A673 (cell line): Measurements from ENCODE around the gene MYRF. TPM values are rescaled to one million over a fixed set of nuclear protein-coding genes. Genes with fewer than 3 reads are reported as not detected.

ENCODE experiments used
- BruUV-seq: library from RNA; stranded (reverse); fragments of 400-500 nt; replicated peaks from 2 replicates; lab custom pipeline; 2021; lab: Mats Ljungman, UMichigan
- CTCF ChIA-PET: fragments of 300-600 bp; sonication (Branson Sonifier 250); formaldehyde crosslinking; loops from one replicate; lab custom pipeline; 2022; ENCODE audit warnings: antibody characterized with exemption; lab: Charles Lee
- POLR2A ChIA-PET: fragments of 300-600 bp; sonication (Branson Sonifier 250); formaldehyde crosslinking; loops from one replicate; lab custom pipeline; 2022; ENCODE audit warnings: antibody characterized with exemption; ENCODE audit not compliant: low non-redundant PET; lab: Charles Lee
- DNase-seq: peaks from one replicate; pipeline ENCODE4 v3.0.0-alpha.2; 2015; ENCODE audit warnings: low spot score
- H3K27ac ChIP-seq: fragments of 200-600 bp; sonication (generic); 2 replicates; pipeline ENCODE4 v1.5.1; 2016; ENCODE audit warnings: mixed run types, low read depth, mild to moderate bottlenecking, mixed read lengths, antibody characterized with exemption, low read length; ENCODE audit not compliant: poor library complexity, severe bottlenecking
- H3K27me3 ChIP-seq: fragments of 200-600 bp; sonication (generic); replicated peaks from 2 replicates; pipeline ENCODE4 v1.6.1; 2017; ENCODE audit warnings: mixed run types, low read depth, mild to moderate bottlenecking, mixed read lengths, antibody characterized with exemption, low read length; ENCODE audit not compliant: insufficient read depth, poor library complexity
- H3K36me3 ChIP-seq: fragments of 200-600 bp; sonication (generic); 2 replicates; pipeline ENCODE4 v1.6.1; 2016; ENCODE audit warnings: mixed run types, mild to moderate bottlenecking, mixed read lengths, antibody characterized with exemption, low read length; ENCODE audit not compliant: insufficient read depth, poor library complexity, severe bottlenecking
- H3K4me1 ChIP-seq: fragments of 200-600 bp; sonication (generic); 2 replicates; pipeline ENCODE4 v1.6.1; 2017; ENCODE audit warnings: mixed run types, mild to moderate bottlenecking, mixed read lengths, antibody characterized with exemption, low read length; ENCODE audit not compliant: insufficient read depth, poor library complexity, severe bottlenecking
- H3K4me3 ChIP-seq: fragments of 200-600 bp; sonication (generic); 2 replicates; pipeline ENCODE4 v1.5.1; 2016; ENCODE audit warnings: low read depth, mixed run types, mild to moderate bottlenecking, mixed read lengths, low read length; ENCODE audit not compliant: poor library complexity, severe bottlenecking
- H3K9me3 ChIP-seq: fragments of 200-600 bp; sonication (generic); 2 replicates; pipeline ENCODE4 v1.6.1; 2016; ENCODE audit warnings: mixed run types, low read depth, mild to moderate bottlenecking, mixed read lengths, antibody characterized with exemption, low read length; ENCODE audit not compliant: poor library complexity, severe bottlenecking
- CTCF ChIP-seq: fragments of 300-800, 200-600 bp; sonication (generic); conservative IDR thresholded peaks from 2 replicates; pipeline ENCODE4 v1.5.1; 2017; ENCODE audit warnings: low read depth, mild to moderate bottlenecking, antibody characterized with exemption, low read length, moderate library complexity, mixed read lengths
- EZH2 ChIP-seq: fragments of 200-600 bp; sonication (generic); IDR thresholded peaks from 2 replicates; pipeline ENCODE4 v1.6.1; 2017; ENCODE audit warnings: borderline replicate concordance, low read depth, mild to moderate bottlenecking, mixed read lengths, antibody characterized with exemption, low read length; ENCODE audit not compliant: poor library complexity, severe bottlenecking
- intact Hi-C: fragments of 100-400 bp; cut with micrococcal nuclease; formaldehyde crosslinking; loops from one replicate; pipeline ENCODE4 v1.10.0; 2022; ENCODE audit not compliant: unreplicated experiment
- total RNA-seq: library from RNA; stranded (reverse); gene quantifications from 2 replicates; pipeline ENCODE4 v1.2.3, GENCODE V29; 2021

The MYRF gene
- total RNA-seq, 1 experiment from 2014 or later, result 11.2 TPM

- no peak for DNase-seq
- ChIA-PET POLR2A (no interaction called here), CTCF (no interaction called here)
- BruUV-seq, result no TSS peak
- no peak for TF ChIP-seq EZH2
- TF ChIP-seq CTCF, result no peak
- Histone ChIP-seq H3K36me3 (no peaks in the 10 kb centered on the region), H3K4me3 (no peak overlapping the region), H3K9me3 (no peaks in the 10 kb centered on the region), H3K27ac (no peak overlapping the region), H3K27me3 (no peaks in the 10 kb centered on the region), H3K4me1 (peaks cover 21% of the 10 kb centered on the region)
- intact Hi-C loops, result no loop called here
Measured at GRCh38 chr11:61713906-61714305, 38.5 kb upstream of the MYRF start.

GRCh38 chr11:61714316-61714715 lies 38.1 kb upstream of the MYRF start:
- no peak for TF ChIP-seq EZH2
- Histone ChIP-seq H3K36me3 (no peaks in the 10 kb centered on the region), H3K4me1 (peaks cover 24% of the 10 kb centered on the region), H3K9me3 (no peaks in the 10 kb centered on the region), H3K4me3 (no peak overlapping the region), H3K27ac (no peak overlapping the region), H3K27me3 (no peaks in the 10 kb centered on the region)
- POLR2A ChIA-PET, result no interaction called here
- intact Hi-C loops, result no loop called here
- BruUV-seq, result no TSS peak
- DNase-seq, result no peak
- CTCF ChIA-PET, result no interaction called here

DNA sequence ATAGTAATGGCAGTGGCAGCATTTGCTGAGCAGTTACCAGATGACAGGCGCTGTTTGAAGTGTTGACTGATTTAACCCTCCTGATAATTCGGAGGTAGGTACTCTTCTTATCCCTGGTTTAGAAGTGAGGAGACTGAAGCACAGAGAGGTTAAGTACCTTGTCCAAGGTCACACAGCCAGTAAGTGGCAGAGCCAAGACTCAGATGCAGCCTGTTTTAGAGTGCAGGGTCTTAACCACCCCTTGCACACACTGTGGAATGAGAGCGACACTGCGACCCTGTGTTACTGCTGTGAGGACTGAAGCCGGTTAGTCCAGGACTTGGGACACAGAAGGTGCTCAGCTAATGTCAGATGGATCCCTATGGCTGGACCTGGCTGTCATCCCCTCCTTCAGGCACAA lies 37.5 kb upstream of the MYRF start:
- Histone ChIP-seq H3K4me1 (peaks cover 19% of the 10 kb centered on the region), H3K4me3 (no peak overlapping the region), H3K36me3 (no peaks in the 10 kb centered on the region), H3K27me3 (no peaks in the 10 kb centered on the region), H3K27ac (no peak overlapping the region), H3K9me3 (no peaks in the 10 kb centered on the region)
- DNase-seq, result no peak
- intact Hi-C loops, result no loop called here
- ChIA-PET POLR2A (no interaction called here), CTCF (no interaction called here)
- TF ChIP-seq CTCF (no peak), EZH2 (no peak)
- BruUV-seq, result no TSS peak

- Histone ChIP-seq H3K27me3 (no peaks in the 10 kb centered on the region), H3K9me3 (no peaks in the 10 kb centered on the region), H3K4me1 (peaks cover 15% of the 10 kb centered on the region), H3K4me3 (no peak overlapping the region), H3K36me3 (peaks cover 4% of the 10 kb centered on the region), H3K27ac (no peak overlapping the region)
- ChIA-PET POLR2A (no interaction called here), CTCF (interaction anchor here (0.6 kb wide), 1 partner anchor 270 kb away, joined by 3 read pairs; no protein-coding TSS in a partner anchor)
- TF ChIP-seq CTCF (no peak), EZH2 (no peak)
- BruUV-seq, result no TSS peak
- DNase-seq, result no peak
- intact Hi-C loops, result no loop called here
Measured at GRCh38 chr11:61715867-61716266, 36.6 kb upstream of the MYRF start.
